KBM-7 (cell line): ENCODE data around the gene ABHD10.

Experiments
- DNase-seq: peaks from one replicate; pipeline ENCODE4 v3.0.0-alpha.2; 2015
- in situ Hi-C: fragments of 300-500 bp; cut with MboI; formaldehyde crosslinking; loops from 2 replicates; pipeline ENCODE4 v1.14.3; 2020; ENCODE audit warnings: low sequenced_read_pairs, low pct_unique_long_range_greater_than_20kb, mixed read lengths

The ABHD10 gene

GRCh38 chr3:111978583-111979433 is at the start of gene ABHD10:
Gene ABHD10, plus strand, starts transcription at chr3:111979026. Its CDS starts 36 bp downstream, at chr3:111979062.
- in situ Hi-C loops = no loop called here
- DNase-seq = peak; percentile 91

GRCh38 chr3:111929484-111929883 is 49.3 kb upstream of the ABHD10 start:
- no peak for DNase-seq
- in situ Hi-C loops = no loop called here

GRCh38 chr3:111932946-111933345 is 45.9 kb upstream of the ABHD10 start:
- in situ Hi-C loops = no loop called here
- no peak for DNase-seq

GRCh38 chr3:111936191-111936841 is 42.5 kb upstream of the ABHD10 start:
- in situ Hi-C loops = no loop called here
- no peak for DNase-seq

- no peak for DNase-seq
- in situ Hi-C loops = no loop called here
Observed at GRCh38 chr3:111936967-111937366, 41.9 kb upstream of the ABHD10 start.

GRCh38 chr3:111937871-111938270 is 41.0 kb upstream of the ABHD10 start:
- in situ Hi-C loops = no loop called here
- no peak for DNase-seq

DNA sequence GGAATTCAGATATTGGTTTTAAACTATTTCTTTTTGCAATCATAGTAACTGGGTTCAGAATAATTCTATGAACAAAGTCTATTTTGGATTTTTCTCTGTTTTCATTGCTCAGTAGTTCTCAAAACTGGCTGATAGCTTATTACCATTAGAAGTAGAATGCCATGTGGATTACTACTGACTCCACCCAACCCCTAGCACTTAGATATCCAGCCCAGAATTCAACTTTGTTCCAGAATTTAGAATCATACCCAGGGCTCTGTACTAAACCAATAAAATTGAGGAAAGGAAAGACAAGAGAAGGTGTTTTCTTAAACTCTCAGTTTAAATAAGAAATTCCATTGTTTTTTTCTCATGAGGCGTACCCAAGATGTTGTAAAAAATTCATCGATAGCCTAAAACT is 39.0 kb upstream of the ABHD10 start:
- DNase-seq = no peak
- in situ Hi-C loops = no loop called here

- DNase-seq = no peak
- in situ Hi-C loops = no loop called here
Observed at GRCh38 chr3:111943533-111943932, 35.3 kb upstream of the ABHD10 start.

DNA sequence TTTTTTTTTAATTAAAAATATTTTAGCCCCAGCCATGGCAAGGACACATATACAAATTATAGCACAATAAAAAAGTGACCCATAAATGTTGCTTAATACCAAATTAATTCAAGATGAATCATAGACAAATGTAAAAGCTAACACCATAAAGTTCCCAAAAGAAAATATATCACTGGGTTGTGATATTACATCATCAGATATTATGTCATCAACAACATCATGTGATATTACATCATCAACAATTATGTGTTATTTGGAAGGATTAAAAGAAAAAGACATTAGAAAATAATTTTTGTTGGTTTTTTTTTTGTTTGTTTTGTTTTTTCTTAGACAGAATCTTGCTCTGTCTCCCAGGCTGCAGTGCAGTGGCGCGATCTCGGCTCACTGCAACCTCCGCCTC is 34.5 kb upstream of the ABHD10 start:
- no peak for DNase-seq
- in situ Hi-C loops = no loop called here

DNA sequence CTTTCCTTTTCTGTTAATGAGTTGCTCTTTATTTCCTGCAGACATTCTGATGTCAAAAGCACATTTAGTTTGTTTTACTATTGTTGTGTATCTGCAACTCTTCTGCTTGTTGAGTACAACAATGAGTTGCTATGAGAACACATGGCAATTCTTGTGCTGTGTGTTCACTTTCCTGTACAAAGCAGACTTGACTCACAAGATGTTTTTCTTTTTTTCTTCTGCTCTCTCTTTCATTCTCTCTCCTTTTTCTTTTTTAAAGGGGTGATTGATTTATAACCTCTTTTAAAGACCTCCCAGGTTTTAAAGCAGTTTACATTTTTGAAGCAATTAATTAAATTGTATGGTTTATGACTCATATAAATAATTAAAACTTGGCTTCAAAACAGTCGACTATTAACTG is 31.6 kb upstream of the ABHD10 start:
- in situ Hi-C loops = no loop called here
- DNase-seq = no peak

DNA sequence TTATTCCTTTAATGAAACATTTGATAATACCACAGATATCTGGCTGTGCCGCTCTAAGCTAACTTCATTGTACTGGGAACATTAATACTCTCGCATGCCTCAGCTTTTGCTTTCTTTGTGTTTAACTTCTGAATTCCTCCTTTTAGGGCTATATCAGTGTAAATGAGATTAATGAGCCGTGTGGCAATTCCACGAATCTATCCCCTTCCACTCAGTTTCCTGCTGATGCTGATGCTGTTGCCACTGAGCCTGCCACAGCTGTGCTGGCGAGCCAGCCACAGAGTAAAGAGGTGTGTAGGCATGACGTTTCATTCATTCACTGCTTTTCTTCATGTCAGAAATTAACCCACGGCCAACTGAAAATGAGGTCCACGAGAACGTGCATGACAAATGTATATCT is 30.0 kb upstream of the ABHD10 start:
- DNase-seq = no peak
- in situ Hi-C loops = no loop called here

- no peak for DNase-seq
- in situ Hi-C loops = loop anchor here (25.0 kb wide), 1 partner anchor 237 kb away; no protein-coding TSS in a partner anchor
Observed at GRCh38 chr3:111949712-111950111, 29.1 kb upstream of the ABHD10 start.

DNA sequence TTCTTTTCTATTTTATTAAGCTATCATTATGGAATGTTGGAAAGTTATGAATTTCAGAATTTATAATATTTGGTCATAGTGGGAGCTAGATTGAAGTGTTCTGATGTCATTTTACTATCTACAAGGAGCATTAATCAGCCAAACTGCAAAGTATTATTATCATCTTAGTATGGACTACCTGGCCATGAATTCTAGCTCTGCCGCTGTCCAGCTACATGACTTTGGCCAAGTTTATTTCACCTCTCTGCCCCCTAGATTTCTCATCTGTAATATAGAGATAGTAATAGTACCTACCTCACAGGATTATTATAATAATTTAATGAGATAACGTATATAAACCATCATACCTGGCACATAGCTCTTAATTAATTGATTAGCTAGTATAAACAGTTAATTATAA is 27.8 kb upstream of the ABHD10 start:
- in situ Hi-C loops = loop anchor here (25.0 kb wide), 1 partner anchor 239 kb away; no protein-coding TSS in a partner anchor
- DNase-seq = no peak

DNA sequence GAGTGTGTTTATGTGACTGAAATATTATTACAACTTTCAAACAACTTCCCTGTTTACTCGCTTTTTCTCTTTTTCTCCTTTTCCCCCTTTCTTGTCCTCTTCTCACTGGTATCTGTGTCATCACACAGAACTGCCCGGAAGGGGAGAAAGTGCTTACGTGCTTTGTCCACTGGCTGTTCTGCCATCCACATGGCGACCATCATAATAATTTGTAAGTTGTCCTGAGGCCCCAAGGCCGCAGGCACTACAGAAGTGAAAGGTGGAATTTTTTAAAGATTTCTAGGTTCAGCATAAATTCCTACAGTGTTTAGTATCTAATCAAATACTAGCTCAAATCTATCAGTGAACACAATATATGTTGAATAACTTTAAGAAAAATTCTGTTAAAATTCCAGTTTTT is 26.7 kb upstream of the ABHD10 start:
- no peak for DNase-seq
- in situ Hi-C loops = loop anchor here (25.0 kb wide), 1 partner anchor 240 kb away; no protein-coding TSS in a partner anchor

DNA sequence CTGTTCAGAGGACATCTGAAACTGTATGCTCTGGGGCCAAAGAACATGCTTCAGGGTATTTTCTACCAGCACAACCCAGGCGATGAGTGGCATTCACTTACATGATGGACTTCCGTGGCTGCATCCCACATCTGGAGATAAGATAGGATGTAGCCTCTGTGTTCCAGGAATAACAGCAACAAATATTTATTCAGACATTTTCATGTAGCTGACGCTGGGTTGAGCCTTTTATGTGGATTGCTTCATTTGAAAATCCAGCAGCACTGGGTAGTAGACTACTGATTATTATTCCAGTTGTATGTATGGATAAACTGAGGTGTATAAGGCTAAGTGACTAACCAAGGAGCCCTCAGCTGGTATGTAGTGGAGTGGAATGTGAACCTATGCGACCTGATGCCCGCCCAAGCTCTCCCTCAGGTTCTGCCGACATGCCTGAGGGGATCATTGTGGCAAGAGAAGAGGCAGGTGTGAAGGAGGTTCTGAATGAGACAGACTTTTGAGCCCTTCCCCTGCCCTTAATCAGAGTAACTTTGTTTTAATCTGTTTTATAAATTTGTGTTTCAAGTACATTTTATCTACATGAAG is 25.9 kb upstream of the ABHD10 start:
- in situ Hi-C loops = loop anchor here (25.0 kb wide), 1 partner anchor 241 kb away; no protein-coding TSS in a partner anchor
- DNase-seq = no peak

DNA sequence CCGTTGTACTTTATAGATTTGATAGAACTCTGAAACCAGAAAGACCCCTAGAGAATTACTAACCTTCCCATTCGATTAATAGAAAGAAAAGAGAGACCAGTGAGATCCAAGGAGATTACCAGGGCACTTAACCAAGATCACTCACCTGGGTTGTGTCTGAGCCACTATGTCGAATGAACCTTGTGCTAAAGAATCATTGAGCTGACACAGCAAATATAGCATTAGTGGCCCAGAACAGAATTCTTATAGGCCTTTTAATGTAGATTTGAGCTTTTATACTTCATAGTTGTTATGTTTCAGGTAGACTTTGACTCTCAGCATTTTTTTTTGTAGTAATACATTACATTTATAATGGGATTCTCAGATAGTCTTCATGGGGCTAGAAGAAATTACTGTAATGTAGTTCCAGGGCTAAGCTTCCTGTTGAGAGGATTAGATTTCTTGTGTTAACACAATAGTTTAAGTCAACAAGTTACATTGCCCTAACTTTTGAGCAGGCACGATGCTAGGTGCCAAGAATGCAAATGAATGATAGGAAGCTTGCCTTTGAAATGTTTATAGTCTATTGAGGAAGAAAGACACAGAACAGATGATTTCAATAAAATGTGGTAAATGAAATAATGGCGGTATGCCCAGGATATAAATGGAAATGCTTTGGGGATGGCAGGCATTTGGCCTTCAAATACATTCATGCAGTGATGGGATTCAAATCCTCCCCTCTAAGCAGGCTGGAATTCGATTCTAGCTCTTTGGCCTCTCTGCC is 24.4 kb upstream of the ABHD10 start:
- in situ Hi-C loops = loop anchor here (25.0 kb wide), 1 partner anchor 242 kb away; no protein-coding TSS in a partner anchor

DNA sequence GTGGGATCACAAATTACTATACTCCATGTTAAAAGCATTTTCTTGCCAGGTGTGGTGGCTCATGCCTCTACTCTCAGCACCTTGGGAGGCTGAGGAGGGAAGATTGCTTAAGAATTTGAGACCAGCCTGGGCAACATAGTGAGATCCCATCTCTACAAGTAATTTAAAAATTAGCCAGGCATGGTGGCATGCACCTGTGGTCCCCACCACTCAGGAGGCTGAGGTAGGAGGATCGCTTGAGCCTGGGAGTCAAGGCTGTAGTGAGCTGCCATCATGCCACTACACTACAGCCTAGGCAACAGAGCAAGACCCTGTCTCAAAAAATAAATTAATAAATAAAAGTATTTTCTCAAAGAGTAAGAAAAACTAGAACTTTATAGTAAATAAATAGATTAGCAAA is 22.9 kb upstream of the ABHD10 start:
- in situ Hi-C loops = loop anchor here (25.0 kb wide), 1 partner anchor 244 kb away; no protein-coding TSS in a partner anchor
- DNase-seq = no peak

More for the DNA sequence above, 24.4 kb upstream of the ABHD10 start:
- no peak for DNase-seq

- no peak for DNase-seq
- in situ Hi-C loops = loop anchor here (25.0 kb wide), 1 partner anchor 244 kb away; no protein-coding TSS in a partner anchor
Observed at GRCh38 chr3:111956449-111956848, 22.4 kb upstream of the ABHD10 start.
